HuH-7.5 (cell line): Measurements from ENCODE around the gene LARGE1.

Experiments
- DNase-seq: peaks from one replicate; pipeline ENCODE4 v3.0.0; 2011; ENCODE audit warnings: low spot score

The LARGE1 gene

GRCh38 chr22:33817512-33818127 lies 102.7 kb downstream of the LARGE1 start:
- DNase-seq, result no peak

DNA sequence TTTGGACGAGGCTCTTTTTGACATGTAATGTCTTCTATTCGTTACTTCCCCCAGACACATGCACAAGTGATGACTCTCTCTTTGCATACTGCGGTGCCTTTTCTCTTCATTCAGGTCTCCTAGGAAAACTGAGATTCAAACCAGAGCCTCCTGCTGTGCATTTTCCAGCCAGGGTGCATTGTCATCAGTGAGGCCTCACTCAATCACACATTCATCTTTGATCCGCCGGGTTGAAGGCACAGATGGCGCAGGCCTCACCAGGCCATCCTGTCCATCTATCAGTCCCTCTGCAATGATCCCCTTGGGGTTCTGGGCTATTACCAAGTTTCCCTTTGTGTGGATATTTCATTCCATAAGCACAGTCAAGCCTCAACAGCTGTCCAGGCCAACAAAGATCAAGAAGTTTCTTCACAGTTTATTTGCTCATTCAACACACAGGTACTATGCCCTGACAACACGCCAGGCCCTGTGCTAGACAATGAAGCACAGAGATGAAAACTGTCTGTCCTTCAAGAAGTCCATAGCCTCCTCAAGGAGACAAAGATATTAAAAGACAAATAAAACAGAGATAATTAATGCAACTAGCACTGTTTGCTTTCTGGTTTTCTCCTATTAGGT lies 107.8 kb downstream of the LARGE1 start:
- DNase-seq, result no peak

DNA sequence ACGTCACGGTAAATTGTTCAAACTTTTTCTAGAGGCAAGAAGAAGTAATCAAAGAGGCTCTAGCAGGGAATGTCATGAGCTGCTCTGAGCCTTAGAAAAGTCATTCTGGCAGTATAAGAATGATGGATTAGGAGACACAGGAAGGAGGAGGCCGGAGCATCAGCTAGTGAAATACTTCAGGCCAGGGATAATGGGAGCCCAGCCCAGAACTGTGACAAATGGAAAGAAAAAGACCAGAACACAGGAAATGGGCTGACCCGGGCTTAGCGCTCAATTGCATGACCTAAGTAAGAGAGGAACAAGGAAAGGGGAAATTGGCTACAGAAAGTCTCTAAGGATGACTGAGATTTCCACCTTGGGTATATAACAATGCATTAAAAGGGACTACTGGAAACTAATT lies 108.6 kb downstream of the LARGE1 start:
- no peak for DNase-seq

DNA sequence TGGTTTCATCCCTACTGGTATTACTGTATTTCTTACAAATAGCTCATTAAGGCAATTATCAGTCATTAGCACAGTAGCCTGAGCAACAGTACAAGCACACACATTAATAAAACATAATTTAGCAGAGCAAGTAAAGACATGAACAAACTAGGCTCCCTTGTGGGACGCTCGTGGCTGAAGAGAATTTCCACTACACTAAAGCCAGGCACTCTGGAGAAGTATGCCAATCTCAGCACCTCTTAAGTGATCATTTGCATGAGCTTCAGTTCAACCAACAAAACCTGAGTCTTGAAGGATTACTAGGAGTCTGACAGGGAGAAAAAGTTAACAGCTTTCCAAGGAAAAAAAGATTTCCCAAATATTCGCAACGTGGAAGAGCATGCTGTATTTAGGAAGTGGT lies 109.1 kb downstream of the LARGE1 start:
- no peak for DNase-seq

- DNase-seq, result no peak
These were observed 112.8 kb downstream of the LARGE1 start for GRCh38 chr22:33807470-33807869.

GRCh38 chr22:33806191-33806590 lies 114.1 kb downstream of the LARGE1 start:
- DNase-seq, result no peak

DNA sequence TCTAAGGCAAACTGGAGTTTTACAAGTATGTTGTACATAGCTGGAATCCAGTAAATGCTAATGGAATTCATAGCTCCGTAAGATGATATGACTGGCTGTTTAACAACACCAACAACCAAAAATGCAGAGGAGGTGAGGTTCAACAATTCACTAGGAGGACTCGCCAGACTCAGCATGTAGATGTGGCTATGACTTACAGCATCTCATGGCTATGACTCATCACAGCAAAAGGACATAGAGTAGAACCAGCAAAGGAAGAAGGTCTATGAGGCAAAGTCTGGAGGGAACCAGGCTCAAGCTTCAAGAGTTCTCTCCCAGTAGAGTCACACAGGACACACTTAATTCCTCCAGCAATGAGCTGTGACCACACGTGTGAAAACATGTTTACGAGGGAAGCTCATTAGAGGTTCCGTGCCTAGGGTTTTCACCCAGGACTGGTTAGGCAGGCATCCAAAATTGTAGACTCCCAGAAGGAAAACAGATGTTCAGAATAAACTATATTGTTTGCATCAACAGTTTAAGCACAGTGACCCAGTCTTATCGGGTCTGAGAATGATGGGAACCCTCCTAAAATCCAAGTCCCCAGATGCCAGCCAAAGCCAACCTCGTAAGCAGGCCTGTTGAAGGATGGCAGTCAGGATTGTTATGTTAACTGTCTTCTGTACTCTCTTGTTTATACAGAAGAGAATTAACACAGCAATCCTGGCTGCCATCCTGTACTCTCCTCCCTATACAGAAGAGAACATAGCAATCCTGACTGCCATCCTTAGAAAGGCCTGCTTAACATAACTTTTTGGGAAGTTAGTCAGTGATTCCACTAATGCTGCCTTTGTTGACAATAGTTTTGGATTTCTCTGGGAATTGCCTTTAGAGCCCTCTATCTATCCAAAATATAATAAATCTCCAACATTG lies 116.6 kb downstream of the LARGE1 start:
- no peak for DNase-seq

GRCh38 chr22:33798401-33798800 lies 121.9 kb downstream of the LARGE1 start:
- no peak for DNase-seq

DNA sequence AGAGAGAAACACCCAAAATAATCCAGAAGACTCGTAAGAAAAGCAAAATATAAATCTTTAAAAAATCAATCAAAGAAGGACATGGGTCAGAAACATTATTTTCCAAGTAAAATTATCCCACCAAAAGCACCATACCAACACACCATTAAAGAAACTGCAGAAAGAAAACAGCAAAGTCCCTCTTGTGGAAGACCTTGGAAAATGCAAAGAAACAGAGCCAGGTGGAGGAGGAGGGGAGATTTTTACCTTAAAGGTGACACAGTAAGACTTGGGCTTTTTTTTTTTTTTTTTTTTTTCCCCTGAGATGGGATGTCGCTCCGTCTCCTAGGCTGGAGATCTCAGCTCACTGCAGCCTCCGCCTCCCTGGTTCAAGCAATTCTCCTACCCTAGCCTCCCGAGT lies 123.8 kb downstream of the LARGE1 start:
- no peak for DNase-seq

- DNase-seq, result no peak
These were observed 126.8 kb downstream of the LARGE1 start for GRCh38 chr22:33793475-33793874.

DNA sequence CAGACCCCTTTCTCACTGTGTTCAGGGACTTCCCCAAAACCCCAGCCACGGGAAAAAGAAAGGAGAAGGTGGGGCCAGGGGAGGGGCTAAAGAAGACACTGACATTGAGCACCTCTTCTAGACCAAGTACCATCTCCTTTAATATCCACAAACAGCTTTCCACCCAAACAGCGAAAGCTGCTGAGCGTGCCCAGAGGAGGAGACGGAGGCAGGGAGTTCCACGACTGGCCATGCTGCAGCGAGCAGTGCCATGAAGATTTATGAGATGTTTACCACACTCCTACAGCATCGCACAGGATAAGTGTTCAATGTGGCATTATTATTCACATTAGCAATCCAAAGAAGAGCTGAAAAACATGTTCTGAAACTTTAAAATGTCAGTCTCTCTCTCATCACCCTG lies 127.4 kb downstream of the LARGE1 start:
- DNase-seq, result no peak

DNA sequence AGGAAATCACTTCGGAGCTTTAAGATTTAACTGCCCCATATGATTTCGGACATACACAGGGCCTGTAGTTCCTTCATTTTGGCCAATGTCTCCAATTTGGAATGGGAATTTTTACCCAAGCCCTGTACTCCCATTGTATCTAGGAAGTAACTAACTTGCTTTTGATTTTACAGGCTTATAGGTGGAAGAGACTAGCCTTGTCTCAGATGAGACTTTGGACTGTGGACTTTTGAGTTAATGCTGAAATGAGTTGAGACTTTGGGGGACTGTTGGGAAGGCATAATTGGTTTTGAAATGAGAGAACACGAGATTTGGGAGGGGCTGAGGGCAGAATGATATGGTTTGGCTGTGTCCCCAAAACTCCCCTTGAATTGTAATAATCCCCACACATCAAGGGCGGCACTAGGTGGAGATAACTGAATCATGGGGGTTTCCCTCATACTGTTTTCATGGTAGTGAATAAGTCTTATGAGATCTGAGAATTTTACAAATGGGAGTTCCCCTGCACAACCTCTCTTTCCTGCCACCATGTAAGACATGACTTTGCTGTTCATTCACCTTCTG lies 130.5 kb downstream of the LARGE1 start:
- DNase-seq, result no peak

- DNase-seq, result no peak
These were observed 131.3 kb downstream of the LARGE1 start for GRCh38 chr22:33788927-33789326.

GRCh38 chr22:33787645-33788456 lies 132.4 kb downstream of the LARGE1 start:
- DNase-seq, result no peak

DNA sequence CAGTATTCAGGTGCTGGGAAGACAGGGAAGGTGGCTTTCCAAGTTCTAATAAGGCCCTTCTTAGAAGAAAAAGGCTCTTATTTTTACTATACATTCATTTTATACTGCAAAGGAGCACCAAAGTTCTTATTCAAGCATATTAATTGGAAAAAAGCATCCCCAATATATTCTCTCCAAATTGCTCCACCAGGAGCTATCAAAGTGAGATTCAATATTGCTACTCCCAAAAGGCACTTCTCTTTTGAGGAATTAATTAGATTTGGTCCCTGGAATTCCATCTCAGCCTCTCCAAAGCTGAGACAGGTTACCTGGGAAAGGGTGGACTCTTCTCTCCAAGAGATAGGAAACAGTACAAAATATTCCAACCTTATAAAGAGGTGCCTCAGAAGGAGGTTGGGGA lies 134.1 kb downstream of the LARGE1 start:
- DNase-seq, result no peak

DNA sequence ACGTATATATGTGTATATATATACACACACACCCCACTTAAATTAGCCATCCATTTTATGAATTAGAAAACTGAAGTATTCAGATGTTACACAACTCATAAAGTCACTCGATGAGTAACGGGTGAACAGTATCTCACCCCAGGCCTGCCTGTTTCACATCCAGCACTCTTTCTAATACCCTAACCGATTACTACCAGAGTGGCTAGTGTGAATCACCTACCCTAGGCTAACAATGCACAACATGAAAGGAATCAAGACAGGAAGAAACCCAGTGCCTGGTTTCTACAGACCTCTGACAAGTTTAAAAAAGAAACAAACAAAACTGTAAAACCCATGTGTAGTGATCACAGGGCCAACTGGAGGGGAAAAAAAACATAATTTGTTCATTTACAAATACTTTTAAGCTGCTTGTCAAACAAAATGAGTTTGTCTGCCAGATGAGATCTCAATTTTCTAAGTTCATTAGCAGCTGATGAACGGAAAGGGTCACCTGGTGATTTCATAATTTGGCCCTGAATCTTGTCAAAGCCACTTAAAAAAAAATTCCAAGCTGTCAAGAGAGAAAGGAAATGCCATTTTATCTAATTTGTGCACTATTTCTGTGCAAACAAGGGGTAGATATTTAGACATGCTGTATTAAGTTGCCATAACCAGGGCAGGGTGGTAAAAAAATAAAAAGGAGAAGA lies 134.8 kb downstream of the LARGE1 start:
- DNase-seq, result no peak

GRCh38 chr22:33781411-33781810 lies 138.9 kb downstream of the LARGE1 start:
- DNase-seq, result no peak

DNA sequence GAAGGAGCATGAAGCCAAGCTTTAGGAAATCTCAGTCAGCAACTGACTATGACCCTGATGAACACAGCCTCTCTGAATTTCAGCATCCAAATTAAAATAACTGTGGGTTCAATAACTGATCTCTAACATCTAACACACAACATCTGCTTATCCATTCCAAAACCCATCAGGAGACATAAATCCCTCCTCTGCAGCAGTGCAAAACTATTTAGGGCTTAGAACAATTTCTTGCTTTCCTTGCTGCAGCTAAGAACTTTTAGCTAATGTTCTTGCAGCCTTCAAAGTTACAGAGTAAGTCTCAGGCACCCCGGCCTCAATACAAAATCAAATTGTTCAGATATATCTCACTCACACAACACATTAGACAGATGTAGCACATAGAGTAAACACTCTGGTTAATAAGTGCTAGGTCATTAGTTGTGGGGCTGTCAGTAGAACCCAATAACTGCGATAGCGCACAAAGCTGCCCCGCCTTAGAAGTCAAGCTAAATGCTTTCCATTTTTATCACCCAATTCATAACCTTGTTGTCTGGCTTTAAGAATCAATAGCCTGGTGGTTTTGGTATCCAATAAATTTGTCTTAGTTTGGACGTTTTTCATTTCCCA lies 139.6 kb downstream of the LARGE1 start:
- no peak for DNase-seq

DNA sequence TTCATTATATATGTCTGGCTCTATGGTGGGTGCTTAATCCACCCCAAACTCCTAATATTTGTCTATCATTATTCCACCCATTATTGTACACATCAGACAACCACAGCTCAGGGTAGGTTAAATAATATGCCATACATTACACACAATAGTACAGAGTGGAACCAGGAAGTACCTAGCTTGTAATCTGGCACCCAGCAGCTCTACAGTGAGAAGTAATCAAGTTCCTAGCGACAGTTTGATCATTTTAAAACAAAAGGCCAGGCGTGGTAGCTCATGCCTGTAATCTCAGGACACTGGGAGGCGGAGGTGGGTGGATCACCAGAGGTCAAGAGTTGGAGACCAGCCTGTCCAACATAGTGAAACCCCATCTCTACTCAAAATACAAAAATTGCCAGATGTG lies 141.0 kb downstream of the LARGE1 start:
- no peak for DNase-seq

DNA sequence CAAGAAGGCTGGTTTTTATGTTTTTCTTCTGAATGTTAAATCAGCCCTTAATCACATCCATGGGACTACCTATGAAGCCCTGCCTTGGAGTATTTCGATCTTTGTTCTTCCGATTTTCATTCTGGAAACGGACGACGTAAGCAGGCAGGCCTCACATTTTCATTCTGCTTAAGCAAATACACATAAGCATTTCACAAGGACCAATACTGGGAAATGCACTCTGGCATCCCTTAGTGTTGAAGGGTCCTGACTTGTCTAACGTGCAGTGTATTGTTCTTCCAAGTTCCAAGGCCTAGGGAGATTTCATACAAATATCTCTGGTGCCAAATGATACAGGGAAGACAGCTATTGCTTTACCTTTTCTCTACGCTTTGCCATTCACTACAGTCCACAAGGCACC lies 143.8 kb downstream of the LARGE1 start:
- DNase-seq, result no peak

DNA sequence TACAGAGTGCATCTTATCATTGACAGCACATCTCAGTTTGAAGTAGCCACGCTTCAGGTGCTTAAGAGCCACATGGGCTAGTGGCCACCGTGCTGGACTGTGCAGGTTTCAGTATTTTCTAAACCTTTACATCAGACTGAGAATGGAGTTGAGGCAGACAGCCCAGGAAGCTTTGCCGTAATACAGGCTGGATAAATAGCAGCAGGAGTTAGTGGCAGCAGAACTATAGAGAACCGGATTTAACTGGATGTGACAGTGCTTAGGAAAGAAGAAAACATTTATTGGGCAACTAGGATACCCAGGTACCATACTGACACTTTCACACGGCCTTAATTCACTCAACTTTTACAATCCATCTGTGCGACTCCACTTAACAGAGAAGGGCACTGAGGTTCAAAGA lies 145.5 kb downstream of the LARGE1 start:
- DNase-seq, result no peak
